ENCODE results near the gene ORC3.
"Not testable (repeated sequence)": the region's sequence is repeated elsewhere in the genome, so short reads cannot be mapped to it uniquely, and the experiment has no call there.

ORC3 gene

DNA sequence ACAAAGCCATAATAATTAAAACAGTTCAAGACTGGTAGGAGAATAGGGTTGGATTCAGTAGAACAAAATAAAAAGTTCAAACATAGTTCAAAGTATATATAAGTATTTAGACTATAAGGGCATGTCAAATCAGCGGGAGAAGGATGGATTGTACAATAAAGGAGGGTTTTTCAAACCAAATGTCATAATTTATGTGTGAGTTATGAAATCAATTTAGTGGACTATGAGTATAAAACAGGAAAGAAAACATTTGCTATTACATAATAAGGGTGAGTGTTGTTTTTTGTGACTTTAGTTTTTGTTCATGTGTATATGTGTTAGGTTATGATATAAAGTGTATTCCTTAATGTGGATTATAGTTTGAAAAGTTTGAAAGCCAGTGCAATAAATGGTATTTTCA, 10.6 kb downstream of the ORC3 start:
- DNase-seq (ENCODE audit: low read depth in 2 of 2): no peak

DNA sequence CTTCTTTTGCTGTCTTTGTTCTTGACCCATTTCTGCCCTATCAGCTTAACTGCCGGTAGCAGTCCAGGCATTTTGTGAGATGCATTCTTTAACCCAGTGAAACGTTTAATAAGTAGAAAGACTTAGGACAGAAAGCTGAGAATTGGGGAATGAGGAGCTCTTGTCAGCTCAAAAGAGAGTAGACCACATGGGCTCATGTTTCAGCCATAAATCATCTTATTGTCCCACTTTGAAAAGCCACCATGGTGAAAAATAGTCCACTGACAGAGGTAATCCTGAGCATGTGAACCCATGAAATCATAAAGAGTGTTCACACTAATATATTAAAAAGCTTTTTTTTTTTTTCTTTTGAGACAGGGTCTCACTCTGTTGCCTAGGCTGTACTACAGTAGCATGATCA, 16.3 kb downstream of the ORC3 start:
- no peak for DNase-seq (ENCODE audit: low read depth in 2 of 2)

GRCh38 chr6:87608802-87609201, 18.9 kb downstream of the ORC3 start:
- no peak for DNase-seq (ENCODE audit: low read depth in 2 of 2)

DNA sequence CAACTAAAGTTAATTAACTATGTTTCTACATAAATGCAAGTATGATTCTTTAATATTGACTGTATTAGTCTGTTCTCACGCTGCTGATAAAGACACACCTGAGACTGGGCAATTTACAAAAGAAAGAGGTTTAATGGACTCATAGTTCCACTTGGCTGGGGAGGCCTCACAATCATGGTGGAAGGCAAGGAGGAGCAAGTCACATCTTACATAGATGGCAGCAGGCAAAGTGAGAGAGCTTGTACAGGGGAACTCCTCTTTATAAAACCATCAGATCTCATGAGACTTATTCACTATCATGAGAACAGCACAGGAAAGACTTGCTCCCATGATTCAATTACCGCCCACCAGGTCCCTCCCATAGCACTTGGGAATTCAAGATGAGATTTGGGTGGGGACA, 23.1 kb downstream of the ORC3 start:
- not testable (repeated sequence) for DNase-seq (ENCODE audit: low read depth in 2 of 2)

DNA sequence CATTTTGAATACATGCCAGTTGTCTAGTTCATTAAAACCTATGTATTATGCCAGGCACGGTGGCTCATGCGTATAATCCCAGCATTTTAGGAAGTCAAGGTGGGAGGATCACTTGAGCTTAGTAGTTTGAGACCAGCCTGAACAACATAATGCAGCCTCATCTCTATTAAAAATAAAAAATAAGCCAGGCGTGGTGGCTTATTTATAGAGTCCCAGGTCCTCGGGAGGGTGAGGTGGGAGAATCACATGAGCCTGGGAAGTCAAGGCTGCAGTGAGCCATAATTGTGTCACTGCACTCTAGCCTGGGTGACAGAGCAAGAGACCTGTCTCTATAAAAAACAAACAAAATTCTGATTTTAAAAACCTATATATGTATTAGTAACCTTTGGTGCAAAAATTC, 27.5 kb downstream of the ORC3 start:
- no peak for DNase-seq (ENCODE audit: low read depth in 2 of 2)

DNA sequence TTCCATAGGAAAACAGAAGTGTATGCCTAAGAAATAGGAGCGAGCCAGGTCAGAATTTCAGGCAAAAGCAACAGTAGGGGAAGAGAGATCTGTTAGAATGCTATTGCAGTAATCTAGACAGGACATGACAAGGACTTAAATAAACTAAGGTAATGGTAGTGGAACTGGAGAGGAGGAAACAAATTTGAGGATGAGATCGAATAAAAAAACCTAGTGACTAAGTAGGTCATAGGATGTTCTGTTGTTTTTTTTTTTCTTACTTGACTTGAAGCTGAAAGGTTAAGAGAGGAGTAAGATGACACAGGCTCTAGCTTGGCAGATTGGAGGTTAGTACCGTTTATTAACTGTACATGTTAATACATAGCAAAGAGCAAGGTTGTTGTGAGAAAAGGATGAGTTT, 28.6 kb downstream of the ORC3 start:
- DNase-seq (ENCODE audit: low read depth in 2 of 2): no peak

- no peak for DNase-seq (ENCODE audit: low read depth in 2 of 2)
Measured at GRCh38 chr6:87623248-87623647, 33.3 kb downstream of the ORC3 start.

- DNase-seq (ENCODE audit: low read depth in 2 of 2): no peak
Measured at GRCh38 chr6:87628424-87628823, 38.5 kb downstream of the ORC3 start.

GRCh38 chr6:87628881-87629280, 38.9 kb downstream of the ORC3 start:
- no peak for DNase-seq (ENCODE audit: low read depth in 2 of 2)

DNA sequence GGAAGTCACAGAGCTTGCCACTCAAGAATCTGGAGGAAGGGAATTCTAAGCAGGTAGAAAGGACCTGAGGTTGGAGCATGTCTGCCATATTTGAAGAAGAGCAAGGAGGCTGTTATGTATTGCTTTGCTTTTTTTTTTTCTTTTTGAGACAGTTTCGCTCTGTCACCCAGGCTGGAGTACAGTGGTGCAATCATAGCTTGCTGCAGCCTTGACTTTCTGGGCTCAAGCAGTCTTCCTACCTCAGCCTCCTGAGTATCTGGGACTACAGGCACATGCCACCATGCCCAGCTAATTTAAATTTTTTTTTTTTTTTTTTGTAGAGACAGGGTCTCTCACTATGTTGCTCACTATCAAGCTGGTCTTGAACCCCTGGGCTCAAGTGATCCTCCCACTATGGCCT, 40.8 kb downstream of the ORC3 start:
- DNase-seq (ENCODE audit: low read depth in 2 of 2): no peak

GRCh38 chr6:87633851-87634250, 43.9 kb downstream of the ORC3 start:
- no peak for DNase-seq (ENCODE audit: low read depth in 2 of 2)

- no peak for DNase-seq (ENCODE audit: low read depth in 2 of 2)
Measured at GRCh38 chr6:87636315-87636714, 46.4 kb downstream of the ORC3 start.

DNA sequence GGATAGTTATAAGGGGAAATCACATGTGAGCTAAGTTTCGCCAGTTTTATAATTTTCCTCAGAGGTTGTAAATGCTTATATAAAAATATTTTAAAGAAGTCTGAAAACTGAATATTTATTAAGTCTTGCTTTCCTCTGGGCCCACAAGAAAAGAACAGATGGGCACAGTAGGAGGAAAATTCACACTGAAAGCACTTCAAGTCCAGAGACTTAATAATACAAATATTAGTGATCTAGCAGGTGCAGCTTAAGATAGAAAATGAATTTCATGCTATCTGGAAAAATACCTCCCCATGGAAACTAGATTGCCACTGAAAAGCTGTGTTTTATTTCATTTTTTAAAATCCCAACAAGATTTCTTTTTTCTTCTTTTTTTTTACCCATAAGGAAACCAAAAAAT, 47.2 kb downstream of the ORC3 start:
- no peak for DNase-seq (ENCODE audit: low read depth in 2 of 2)

GRCh38 chr6:87639373-87639772, 49.4 kb downstream of the ORC3 start:
- DNase-seq (ENCODE audit: low read depth in 2 of 2): no peak

DNA sequence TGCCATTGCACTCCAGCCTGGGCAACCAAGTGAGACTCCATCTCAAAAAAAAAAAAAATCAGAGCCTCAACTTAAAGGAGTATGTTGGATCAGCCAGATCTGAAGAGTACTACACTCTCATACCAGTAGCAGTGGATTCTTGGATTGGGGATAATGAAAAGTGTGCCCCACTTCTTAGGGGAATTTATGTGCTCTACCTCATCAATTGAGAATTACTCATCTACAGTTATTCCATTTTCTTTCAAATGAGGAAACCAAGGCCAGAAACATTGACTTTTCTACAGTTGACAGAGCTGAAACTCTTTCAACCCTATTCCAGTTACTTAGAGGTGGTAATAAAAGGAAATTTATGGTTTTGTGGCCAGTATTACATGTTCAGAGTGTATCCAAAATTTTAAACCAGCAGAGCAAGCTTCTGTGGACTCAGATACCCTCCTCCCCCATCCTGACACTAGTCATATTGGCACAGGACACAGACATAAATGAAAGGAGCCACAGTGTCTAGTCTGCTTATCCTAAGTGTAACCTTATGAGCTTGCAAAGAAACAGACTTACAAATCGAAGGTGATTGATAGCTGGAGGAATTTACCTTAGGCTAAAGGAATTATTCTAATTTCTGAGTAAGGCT, 51.2 kb downstream of the ORC3 start:
- no peak for DNase-seq (ENCODE audit: low read depth in 2 of 2)

DNA sequence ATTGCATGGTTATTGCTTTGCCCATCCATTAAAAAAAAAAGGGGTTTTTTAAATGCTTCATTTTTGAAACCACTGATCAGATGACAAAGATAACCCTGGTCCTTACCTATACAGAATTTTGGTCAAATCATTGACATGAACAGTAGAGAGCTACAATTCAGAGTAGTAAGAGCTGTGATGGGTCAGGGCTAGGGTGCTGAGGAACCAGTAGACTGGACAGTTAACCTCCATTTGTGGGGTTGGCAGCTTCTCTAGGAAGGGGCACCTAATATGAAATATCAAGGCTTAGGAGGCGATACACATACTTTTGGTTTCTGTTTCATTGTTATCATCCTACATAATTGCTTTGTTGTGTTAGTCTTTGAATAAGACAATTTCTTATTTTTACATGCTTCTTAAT, 55.1 kb downstream of the ORC3 start:
- DNase-seq (ENCODE audit: low read depth in 2 of 2): no peak

- DNase-seq (ENCODE audit: low read depth in 2 of 2): no peak
Measured at GRCh38 chr6:87653074-87653962, 63.4 kb downstream of the ORC3 start.

GRCh38 chr6:87654122-87654521, 64.2 kb downstream of the ORC3 start:
- DNase-seq (ENCODE audit: low read depth in 2 of 2): no peak

GRCh38 chr6:87654875-87655454, 65.0 kb downstream of the ORC3 start:
- DNase-seq (ENCODE audit: low read depth in 2 of 2): no peak

- no peak for DNase-seq (ENCODE audit: low read depth in 2 of 2)
Measured at GRCh38 chr6:87655824-87656223, 65.9 kb downstream of the ORC3 start.

GRCh38 chr6:87656857-87657256, 66.9 kb downstream of the ORC3 start:
- DNase-seq (ENCODE audit: low read depth in 2 of 2): no peak

GRCh38 chr6:87658516-87658915, 68.6 kb downstream of the ORC3 start:
- no peak for DNase-seq (ENCODE audit: low read depth in 2 of 2)
